HG03432 (cell line): ENCODE data around the gene SNAP29.
"Not testable (repeated sequence)": the region's sequence is repeated elsewhere in the genome, so short reads cannot be mapped to it uniquely, and the experiment has no call there.

Experiments used
- ATAC-seq: cut with Tn5 transposase; IDR thresholded peaks from one replicate; pipeline ENCODE4 v1.9.1; 2021; ENCODE audit warnings: mild to moderate bottlenecking, moderate library complexity; ENCODE audit not compliant: unreplicated experiment

SNAP29 gene

DNA sequence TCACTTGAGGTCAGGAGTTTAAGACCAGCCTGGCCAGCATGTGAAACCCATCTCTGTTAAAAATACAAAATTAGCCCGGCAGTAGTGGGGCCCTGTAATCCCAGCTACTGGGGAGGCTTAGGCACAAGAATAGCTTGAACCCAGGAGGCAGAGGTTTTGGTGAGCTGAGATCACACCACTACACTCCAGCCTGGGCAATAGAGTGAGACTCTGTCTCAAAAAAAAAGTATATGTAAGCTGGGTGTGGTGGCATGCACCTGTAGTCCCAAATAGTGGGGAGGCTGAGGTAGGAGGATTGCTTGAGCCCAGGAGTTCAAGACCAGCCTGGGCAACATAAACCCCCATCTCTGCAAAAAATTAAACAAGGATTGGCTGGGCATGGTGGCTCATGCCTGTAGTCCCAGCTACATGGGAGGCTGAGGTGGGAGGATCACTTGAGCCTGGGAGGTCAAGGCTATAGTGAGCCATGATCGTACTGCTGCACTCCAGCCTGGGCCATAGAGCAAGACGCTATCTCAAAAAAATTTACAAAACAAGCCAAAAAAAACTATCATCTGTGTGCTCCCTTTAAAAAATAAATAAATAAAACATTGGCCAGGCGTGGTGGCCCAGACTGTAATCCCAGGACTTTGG, 69.2 kb downstream of the SNAP29 start:
- no peak for ATAC-seq

DNA sequence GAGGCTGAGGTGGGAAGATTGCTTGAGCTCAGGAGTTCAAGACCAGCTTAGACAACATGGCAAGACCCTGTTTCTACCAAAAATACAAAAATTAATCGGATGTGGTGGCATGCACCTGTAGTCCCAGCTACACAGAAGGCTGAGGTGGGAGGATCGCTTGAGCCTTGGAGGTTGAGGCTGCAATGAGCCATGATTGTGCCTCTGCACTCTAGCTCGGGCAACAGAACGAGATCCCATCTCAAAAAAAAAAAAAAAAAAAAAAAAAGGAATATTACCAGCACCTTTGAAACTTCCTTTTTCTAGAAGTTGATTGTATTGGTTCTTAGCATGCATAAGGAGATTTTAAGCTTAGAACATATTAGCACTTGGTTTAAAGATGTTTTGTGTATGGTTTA, 69.8 kb downstream of the SNAP29 start:
- ATAC-seq = no peak

DNA sequence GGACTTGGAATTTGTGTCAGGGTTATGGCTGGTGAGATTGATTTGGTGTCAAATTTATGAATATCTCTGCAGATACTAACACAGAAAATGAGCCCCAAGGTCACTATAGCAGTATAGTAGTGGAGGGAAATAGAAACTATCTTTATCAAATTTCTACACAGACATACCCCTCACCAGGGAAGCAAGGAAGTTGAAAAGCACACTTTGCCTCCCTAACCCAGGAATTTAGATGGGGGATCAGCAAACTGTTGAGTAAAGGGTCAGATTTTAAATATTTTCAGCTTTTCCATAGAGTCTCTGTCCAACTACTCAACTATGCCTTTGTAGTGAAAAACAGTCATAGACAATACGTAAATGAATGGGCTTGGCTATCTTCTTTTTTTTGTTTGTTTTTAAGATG, 71.2 kb downstream of the SNAP29 start:
- ATAC-seq = no peak

DNA sequence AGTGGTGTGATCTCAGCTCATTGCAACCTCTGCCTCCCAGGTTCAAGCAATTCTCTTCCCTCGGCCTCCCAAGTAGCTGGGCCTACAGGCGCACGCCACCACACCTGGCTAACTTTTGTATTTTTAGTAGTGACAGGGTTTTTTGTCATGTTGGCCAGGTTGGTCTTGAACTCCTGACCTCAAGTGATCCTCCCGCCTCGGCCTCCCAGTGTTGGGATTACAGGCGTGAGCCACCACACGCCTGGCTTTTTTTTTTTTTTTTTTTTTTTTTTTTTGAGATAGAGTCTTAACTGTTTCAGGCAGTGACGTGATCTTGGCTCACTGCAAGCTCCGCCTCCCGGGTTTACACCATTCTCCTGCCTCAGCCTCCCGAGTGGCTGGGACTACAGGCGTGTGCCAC, 71.6 kb downstream of the SNAP29 start:
- ATAC-seq = not testable (repeated sequence)

DNA sequence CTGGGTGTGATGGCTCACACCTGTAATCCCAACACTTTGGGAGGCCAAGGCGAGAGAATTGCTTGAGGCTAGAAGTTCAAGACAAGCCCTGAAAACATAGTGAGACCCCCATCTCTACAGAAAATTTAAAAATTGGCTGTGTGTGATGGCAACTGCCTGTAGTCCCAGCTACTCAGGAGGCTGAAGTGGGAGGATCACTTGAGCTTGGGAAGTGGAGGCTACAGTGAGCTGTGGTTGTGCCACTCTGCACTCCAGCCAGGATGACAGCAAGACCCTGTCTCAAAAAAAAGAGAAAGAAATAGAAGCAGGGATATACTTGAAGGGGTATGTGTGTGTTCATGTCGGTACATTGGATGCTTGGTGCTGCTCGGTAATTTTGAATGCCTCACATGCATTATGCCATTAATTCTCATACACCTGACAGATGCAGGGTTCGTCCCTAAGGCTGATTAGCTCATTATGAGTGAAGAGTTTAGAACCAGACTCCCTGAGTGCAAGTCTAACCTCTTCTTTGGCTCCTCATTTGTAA, 72.4 kb downstream of the SNAP29 start:
- ATAC-seq = no peak

DNA sequence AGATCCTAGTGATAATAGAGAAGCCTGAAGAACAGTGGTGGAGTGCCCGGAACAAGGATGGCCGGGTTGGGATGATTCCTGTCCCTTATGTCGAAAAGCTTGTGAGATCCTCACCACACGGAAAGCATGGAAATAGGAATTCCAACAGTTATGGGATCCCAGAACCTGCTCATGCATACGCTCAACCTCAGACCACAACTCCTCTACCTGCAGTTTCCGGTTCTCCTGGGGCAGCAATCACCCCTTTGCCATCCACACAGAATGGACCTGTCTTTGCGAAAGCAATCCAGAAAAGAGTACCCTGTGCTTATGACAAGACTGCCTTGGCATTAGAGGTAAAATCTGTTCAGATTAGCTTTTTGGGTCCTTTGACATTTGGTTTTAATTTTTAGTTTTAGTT, 75.1 kb downstream of the SNAP29 start:
- ATAC-seq = no peak

DNA sequence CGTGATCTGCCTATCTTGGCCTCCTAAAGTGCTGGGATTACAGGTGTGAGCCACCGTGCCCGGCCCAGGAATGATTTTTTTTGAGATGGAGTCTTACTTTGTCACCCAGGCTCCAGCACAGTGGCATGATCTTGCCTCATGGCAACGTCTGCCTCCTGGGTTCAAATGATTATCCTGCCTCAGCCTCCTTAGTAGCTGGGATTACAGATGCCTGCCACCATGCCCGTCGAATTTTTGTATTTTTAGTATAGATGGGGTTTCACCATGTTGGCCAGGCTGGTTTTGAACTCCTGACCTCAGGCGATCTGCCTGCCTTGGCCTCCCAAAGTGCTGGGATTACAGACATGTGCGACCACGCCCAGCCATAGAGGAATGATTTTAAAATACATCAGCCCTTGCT, 76.2 kb downstream of the SNAP29 start:
- ATAC-seq = not testable (repeated sequence)

DNA sequence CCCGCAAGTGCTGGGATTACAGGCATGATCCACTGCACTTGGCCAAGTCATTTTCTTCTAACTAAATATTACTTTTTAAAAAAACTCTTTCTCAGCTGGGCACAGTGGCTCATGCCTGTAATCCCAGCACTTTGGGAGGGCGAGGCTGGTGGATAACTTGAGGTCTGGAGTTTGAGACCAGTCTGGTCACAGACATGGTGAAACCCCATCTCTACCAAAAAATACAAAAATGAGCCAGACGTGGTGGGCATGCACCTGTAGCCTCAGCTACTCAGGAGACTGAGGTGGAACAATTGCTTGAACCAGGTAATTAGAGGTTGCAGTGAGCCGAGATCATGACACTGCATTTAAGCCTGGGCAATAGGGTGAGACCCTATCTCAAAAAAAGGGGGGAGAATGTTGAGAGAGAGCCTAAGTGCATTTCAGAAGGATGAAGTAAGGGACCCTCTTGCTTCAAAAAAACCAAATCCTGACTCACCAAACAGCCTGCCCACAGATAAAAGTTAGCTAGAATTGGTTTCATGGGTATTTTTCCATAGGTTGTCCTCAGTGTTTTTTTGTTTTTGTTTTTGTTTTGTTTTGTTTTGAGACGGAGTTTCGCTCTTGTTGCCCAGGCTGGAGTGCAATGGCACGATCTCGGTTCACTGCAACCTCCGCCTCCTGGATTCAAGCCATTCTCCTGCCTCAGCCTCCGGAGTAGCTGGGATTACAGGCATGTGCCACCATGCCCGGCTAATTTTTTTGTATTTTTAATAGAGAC, 77.2 kb downstream of the SNAP29 start:
- not testable (repeated sequence) for ATAC-seq

DNA sequence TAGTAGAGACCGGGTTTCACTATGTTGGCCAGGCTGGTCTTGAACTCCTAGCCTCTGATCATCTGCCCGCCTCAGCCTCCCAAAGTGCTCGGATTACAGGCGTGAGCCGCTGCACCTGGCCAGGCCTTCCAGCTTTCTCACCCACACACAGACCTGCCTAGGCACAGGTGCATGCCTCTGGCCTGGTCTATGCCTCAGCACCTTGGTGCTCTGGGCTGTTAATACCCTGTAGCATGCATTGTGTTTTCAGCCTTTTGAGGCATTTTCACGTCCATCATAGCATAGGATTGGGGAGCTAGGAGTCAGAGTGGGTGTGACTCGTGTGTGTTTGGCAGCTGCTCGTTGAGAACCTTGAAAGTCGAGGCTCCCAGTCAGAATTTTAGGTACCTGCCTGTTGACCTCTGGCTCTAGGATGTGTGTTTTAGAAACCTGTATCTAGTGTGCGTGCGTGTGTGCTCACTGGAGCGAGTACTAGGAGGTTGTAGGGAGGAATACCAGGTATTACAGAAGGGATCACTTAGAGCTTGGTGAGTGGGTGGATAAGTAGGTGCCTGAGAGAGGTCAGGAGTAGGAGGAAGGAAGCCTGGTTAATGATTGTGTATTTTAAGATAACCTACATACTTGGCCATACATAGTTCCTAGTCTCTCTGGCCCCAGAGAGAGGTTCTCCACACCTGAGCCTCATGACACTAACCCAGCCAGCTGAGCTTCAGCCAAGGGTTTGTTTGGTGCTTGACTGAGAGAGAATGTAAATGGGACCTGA, 78.4 kb downstream of the SNAP29 start:
- no peak for ATAC-seq

DNA sequence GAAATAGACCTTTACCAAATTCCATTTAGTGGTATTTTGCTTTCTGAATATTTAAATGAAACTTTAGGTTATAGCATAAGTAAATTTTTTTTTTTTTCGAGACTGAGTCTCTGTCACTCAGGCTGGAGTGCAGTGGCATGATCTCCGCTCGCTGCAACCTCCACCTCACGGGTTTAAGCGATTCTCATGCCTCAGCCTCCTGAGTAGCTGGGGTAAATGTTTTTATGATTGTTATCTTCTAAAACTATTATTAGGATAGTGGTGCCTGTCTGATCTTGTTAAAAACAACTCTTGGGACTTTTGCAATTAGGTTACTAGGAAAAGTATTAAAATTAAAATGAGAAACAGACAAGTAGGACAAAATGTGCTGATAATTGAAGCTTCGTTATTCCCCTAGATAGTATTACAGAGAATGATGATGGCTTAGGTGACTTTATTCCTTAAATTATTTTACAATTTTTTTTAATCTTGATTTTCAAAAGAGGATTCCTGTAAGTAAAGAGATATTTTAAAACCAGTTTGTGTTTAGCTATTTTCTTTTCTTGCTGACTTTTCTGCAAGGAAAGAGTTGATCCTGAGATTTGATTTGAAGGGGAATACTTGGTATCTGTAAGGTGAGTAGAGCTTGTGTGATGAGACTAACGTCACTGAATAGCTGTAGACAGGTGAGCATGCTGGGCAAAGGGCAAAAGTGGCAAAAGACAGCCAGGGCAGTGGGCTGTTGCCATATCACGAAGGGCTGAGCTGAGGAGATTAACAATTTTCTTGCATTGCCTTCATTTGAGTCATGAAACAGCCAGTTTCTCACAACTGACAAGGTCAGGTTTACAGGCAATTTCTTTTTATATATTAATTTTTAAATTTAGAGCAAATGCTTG, 79.2 kb downstream of the SNAP29 start:
- ATAC-seq = no peak

DNA sequence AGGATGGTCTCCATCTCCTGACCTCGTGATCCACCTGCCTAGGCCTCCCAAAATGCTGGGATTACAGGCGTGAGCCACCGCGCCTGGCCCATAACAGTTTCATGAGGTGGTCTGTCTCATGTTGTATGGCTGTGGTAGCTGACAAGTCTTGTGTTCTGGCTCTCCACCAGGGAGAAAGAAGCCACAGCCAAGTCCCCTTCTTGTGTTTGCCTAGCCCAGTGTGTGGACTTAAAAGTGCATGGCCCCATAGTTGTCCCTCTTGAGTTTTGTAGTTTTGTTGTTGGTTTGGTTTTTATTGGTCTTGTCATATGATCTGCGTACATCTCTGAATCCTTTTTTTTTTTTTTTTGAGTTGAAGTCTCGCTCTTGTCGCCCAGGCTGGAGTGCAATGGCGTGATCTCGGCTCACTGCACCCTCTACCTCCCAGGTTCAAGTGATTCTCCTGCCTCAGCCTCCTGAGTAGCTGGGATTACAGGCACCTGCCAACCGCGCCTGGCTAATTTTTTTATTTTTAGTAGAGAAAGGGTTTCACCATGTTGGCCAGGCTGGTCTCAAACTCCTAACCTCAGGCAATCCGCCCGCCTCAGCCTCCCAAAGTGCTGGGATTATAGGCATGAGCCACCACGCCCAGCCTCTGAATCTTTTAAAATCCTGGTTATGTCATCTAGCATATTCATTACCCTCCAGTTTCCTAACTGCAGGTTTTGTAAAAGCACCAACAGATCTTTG, 80.8 kb downstream of the SNAP29 start:
- ATAC-seq = not testable (repeated sequence)

DNA sequence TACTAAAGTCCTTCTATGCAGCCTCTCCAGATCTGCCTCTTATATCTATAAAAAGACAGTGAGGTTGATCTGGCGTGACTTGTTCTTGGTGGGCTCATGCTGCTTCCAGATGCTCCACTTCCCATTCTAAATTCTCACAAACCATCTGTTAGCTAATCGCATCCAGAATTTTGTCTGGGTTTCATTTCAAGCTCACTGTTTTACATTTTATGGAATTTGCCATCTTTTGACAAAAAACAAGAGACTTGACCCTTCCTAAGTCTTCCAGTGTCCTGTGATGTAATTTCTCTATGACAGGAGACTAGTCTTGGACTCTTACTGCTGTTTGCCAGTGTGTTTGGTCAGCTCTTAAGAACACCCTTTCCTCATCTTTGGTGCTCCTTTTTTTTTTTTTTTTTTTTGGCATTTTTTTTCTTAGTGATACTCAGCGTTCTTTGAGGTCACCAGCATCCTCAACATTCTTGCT, 81.4 kb downstream of the SNAP29 start:
- ATAC-seq = no peak
